Effector memory CD4-positive, alpha-beta T cell (primary cell): ENCODE results near the gene RBPJL.
A peak's percentile ranks its signal among the peaks of the same experiment; 100 is the strongest.
"Not testable (repeated sequence)": the region's sequence is repeated elsewhere in the genome, so short reads cannot be mapped to it uniquely, and the experiment has no call there.

Source experiments
- DNase-seq, 3 donors: peaks; one replicate each; pipeline ENCODE4 v3.0.0-alpha.2; 2020
- H3K27ac ChIP-seq: 2 replicates; pipeline ENCODE4 v1.7.0; 2013; ENCODE audit warnings: mild to moderate bottlenecking, low read length, moderate library complexity; ENCODE audit not compliant: insufficient read depth, poor library complexity, severe bottlenecking
- H3K27me3 ChIP-seq: replicated peaks from 2 replicates; pipeline ENCODE4 v1.7.0; 2013; ENCODE audit warnings: mild to moderate bottlenecking, low read length; ENCODE audit not compliant: insufficient read depth, control insufficient read depth, poor library complexity, severe bottlenecking
- H3K36me3 ChIP-seq: 2 replicates; pipeline ENCODE4 v1.7.0; 2013; ENCODE audit warnings: mild to moderate bottlenecking, low read length, moderate library complexity; ENCODE audit not compliant: control insufficient read depth, insufficient read depth
- H3K4me1 ChIP-seq: 2 replicates; pipeline ENCODE4 v1.7.0; 2013; ENCODE audit warnings: low read length, mild to moderate bottlenecking; ENCODE audit not compliant: control insufficient read depth, insufficient read depth, poor library complexity, severe bottlenecking
- H3K4me3 ChIP-seq: 2 replicates; pipeline ENCODE4 v1.7.0; 2013; ENCODE audit warnings: low read length, low read depth, mild to moderate bottlenecking; ENCODE audit not compliant: insufficient read depth, poor library complexity, severe bottlenecking
- H3K9me3 ChIP-seq: 2 replicates; pipeline ENCODE4 v1.7.0; 2013; ENCODE audit warnings: mild to moderate bottlenecking, low read length, moderate library complexity; ENCODE audit not compliant: control insufficient read depth

The RBPJL gene

DNA sequence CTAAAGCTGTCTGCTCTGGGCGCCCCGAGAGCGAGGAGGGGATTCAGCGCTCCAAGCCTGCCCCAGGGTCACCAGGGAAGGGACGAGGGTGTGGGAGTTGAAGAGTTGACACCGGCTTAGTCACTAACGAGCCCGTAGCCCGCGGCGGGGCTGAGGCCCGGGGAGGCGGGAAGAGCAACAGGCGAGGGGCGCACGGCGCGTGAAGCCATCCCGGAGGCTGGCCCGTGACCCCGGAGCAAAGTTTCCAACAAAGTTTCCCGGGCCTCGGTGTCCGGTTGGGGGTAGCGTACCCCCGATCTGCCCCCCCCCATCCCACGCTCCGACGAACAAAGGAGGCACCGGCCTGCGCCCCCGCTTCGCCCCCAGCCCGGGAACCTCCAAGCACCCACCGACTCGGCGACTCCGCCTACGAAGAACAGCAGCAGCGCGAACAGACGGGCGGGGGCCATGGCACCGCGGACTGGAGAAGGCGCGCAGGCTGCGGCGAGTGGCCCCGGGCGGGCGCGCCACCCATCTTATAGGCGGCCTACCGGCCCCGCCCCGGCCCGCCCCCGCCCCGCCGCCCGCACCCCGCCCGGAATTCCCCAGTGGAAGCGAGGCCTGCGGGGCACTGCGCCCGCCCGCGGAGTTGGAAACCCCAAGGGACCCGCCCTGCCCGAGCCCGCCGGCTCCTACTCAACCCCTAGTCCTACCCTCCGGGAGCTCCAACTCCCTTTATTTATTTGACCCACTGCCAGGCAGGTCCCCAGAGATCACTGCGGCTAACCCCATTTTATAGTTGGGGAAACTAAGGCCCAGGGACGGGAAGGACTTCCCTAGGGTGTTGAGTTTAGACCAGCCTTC lies 41.5 kb downstream of the RBPJL start, which contains the start of gene SDC4:
Gene SDC4 (minus strand): TSS at position 489 of the 843 bp plus-strand sequence. CDS start 40 bp downstream, at position 449.
- peak within 1 kb of the TSS; percentile 76 for H3K4me3 ChIP-seq
- DNase-seq, result peak; percentile 56 to 74 (median 70)

DNA sequence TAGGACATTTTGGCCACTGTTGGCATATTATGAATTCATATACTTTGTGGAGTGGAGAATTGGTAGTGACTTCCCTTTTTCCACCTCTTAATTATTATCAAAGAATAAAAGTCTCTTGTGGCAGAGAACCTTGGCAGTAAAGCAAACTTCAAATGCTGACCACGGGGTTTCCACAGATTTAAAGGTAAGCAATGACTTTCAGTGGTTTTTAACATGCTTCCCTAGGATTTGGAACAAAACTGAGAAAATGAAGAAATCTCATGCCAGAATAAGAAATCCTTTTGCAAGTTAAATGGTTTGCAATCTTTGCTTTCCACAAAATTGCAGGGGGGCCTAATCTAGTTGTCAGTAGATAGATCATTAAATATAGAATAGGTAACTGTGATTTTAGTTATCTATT lies 43.6 kb downstream of the RBPJL start:
- Histone ChIP-seq H3K9me3 (no peaks in the 10 kb centered on the region), H3K27ac (no peak overlapping the region), H3K4me1 (peaks cover 11% of the 10 kb centered on the region), H3K4me3 (no peak overlapping the region), H3K36me3 (no peaks in the 10 kb centered on the region), H3K27me3 (no peaks in the 10 kb centered on the region)
- no peak for DNase-seq

More for the DNA sequence above, 41.5 kb downstream of the RBPJL start, which contains the start of gene SDC4:
- Histone ChIP-seq H3K27ac (peak within 1 kb of the TSS; percentile 36), H3K9me3 (no peaks in the 10 kb centered on the region), H3K4me1 (peaks cover 14% of the 10 kb centered on the region), H3K27me3 (no peaks in the 10 kb centered on the region), H3K36me3 (no peaks in the 10 kb centered on the region)

DNA sequence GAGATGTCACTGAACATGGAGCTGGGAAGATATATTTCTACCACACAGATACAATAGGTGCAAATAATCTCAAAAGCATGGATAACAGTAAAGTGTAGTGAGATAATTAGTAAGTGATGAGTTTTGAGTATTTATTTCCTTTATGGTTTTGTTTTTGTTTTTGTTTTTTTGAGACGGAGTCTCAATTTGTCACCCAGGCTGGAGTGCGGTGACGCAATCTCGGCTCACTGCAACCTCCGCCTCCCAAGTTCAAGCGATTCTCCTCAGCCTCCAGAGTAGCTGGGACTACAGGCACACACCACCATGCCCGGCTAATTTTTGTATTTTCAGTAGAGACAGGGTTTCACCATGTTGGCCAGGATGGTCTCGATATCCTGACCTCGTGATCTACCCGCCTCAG lies 44.2 kb downstream of the RBPJL start:
- not testable (repeated sequence) for H3K9me3 ChIP-seq, DNase-seq, H3K4me3 ChIP-seq, H3K27me3 ChIP-seq, H3K36me3 ChIP-seq, H3K27ac ChIP-seq
- H3K4me1 ChIP-seq, result peaks cover 11% of the 10 kb centered on the region

DNA sequence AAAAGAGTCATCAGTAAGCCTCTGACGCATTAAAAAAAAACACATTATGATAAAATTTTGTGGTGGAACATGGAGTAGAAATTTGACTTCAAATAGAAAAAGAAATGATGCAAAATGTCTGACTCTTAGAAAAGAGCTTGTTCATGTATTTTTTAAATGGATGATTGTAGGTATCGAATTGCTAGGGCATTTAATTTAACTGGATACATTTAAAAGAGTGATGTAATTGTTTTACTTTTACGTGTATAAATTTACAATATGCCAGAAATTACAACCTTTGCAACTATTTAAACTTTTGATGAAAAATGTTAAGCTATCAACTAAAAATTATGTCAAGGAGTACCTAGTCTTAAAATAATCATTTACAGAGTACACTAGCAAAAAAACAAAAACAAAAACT lies 46.1 kb downstream of the RBPJL start:
- Histone ChIP-seq H3K4me3 (no peak overlapping the region), H3K27me3 (no peaks in the 10 kb centered on the region), H3K27ac (no peak overlapping the region), H3K4me1 (peaks cover 9% of the 10 kb centered on the region), H3K9me3 (no peaks in the 10 kb centered on the region), H3K36me3 (no peaks in the 10 kb centered on the region)
- no peak for DNase-seq

DNA sequence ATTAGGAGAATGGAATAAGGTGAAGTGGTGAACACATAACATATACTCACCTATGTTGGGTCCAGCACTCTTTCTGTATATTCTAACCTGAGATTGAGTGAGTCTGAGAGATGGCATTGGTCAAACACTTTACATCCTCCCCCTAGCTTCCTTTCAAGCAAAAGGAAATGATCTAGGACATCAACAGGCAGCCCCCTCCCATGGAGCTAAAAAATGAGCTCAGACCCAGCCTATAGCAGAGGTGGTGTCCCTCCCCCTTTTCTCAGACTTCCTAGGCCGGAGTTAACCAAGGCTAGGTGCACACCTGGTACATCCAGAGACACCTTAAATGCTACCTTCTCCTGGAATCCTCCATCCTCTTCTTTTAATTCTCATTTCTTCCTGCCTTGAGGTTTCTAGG lies 47.1 kb downstream of the RBPJL start:
- no peaks in the 10 kb centered on the region for H3K27me3 ChIP-seq
- no peaks in the 10 kb centered on the region for H3K9me3 ChIP-seq
- peaks cover 11% of the 10 kb centered on the region for H3K4me1 ChIP-seq
- DNase-seq, result no peak
- H3K27ac ChIP-seq, result no peak overlapping the region
- no peak overlapping the region for H3K4me3 ChIP-seq
- H3K36me3 ChIP-seq, result no peaks in the 10 kb centered on the region

DNA sequence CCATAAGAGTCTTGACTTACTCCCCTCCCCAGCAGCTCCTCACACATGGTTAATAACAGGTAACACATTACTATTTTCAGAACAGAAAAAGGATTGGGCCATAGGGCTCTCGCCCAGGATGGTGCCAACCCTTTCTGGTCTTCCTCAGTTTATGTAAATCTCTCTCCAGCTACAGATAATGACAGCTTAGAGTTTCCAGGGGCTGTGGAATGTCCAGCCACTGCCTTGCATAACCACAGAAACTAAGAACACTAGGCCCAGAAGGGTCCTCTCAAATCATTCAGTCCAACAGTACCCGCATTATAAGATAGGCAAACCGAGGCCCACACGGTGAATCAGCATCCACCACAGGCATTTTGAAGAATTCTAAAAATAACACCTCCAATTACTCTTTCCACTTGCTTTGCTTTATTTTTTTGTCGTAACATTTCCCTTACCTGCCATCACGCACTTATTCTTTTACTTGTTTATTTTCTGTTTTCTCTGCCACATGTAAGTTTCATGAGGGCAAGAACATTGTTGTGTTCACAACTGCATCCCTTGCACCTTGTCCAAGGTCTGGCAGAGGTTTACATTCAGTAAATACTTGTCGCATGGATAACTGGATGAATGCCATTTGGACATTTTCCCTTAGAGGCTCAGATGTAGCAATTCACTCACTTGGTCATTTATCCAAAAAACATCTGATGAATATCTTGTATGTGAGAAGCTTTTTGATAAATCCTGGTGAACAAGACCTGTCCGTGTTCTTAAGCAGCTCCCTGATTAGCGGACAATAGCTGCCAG lies 48.0 kb downstream of the RBPJL start:
- H3K36me3 ChIP-seq, result no peaks in the 10 kb centered on the region
- H3K27me3 ChIP-seq, result no peaks in the 10 kb centered on the region
- H3K4me1 ChIP-seq, result peaks cover 11% of the 10 kb centered on the region
- H3K4me3 ChIP-seq, result no peak overlapping the region
- no peaks in the 10 kb centered on the region for H3K9me3 ChIP-seq
- no peak overlapping the region for H3K27ac ChIP-seq
- DNase-seq, result no peak

DNA sequence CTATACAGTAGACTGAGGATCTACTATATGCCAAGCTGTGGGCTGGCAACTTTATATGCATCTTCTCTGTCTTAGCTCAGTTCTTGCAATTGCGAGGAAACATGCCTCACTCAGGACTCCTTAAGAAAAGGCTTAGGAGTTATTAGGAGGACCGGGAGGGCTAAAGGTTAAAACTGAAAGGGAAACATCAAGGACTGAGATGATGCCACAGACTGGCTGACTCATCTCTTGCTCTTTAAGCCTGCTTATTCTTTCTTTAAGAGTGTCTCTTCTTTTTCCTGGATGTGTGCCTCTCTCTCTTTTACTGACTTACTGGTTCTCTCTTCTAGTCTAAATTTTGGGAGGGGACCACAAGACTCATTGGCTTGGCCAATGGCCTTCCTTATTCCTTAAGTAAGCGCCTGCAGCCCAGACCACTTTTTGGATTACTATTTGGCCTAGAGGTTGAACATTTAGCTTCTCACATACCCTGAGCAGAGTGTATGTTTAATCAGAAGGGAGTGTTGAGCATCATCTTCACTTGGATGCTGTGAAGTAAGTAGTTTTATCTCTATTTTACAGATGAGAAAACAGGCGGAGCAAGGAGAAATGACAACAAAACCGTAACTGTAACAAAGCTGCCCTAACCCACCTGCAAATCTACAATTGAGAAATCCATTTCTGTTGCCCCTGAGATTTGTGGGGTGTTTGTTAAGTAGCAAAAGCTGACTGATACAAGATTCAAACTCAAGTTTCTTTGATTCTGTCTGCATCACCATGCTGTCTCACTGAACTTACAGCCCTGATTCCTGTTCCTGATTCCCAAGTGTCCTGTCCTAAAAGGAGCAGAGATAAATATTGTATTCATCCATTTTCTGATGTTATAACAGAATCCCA lies 48.8 kb downstream of the RBPJL start:
- DNase-seq, result no peak
- peaks cover 11% of the 10 kb centered on the region for H3K4me1 ChIP-seq
- no peak overlapping the region for H3K4me3 ChIP-seq
- H3K9me3 ChIP-seq, result no peaks in the 10 kb centered on the region
- H3K27me3 ChIP-seq, result no peaks in the 10 kb centered on the region
- no peaks in the 10 kb centered on the region for H3K36me3 ChIP-seq
- H3K27ac ChIP-seq, result no peak overlapping the region

DNA sequence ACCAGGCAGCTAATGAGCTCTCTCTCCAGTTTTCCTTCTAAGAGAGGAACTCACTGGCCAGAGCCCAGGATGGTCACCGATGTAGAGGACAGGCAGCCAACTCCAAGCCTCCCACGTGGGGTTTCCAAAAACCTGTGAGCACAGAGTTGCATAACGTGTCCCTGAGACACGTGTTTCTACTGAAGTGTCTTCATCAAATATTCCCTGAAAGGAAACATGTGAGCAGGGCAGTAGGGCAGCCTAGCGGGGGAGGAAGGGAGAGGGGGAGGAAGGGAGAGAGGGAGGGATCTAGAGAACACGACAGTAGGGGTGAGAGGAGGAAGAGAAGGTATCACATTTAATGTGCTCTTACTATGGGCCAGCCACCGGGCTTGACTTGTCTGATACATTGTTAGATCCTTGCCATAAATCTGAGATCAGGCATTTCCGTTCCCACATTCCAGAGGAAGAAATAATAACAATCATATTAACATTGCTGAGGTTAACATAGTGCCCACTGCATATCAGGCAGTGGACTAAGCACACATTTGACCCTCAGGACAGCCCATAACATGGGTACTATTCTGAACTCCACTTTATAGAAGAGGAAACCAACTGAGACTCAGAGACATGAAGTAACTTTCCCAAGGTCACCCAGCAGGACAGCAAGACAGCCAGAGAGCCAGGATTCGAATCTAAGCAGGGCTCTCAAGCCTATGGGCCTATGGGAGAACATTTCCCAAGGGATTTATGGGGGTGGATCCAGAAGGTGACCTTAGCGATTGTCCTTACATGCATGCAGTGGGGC lies 51.8 kb downstream of the RBPJL start:
- Histone ChIP-seq H3K9me3 (no peaks in the 10 kb centered on the region), H3K27me3 (no peaks in the 10 kb centered on the region), H3K4me3 (no peak overlapping the region), H3K36me3 (no peaks in the 10 kb centered on the region), H3K4me1 (peaks cover 12% of the 10 kb centered on the region), H3K27ac (no peak overlapping the region)
- DNase-seq, result no peak

DNA sequence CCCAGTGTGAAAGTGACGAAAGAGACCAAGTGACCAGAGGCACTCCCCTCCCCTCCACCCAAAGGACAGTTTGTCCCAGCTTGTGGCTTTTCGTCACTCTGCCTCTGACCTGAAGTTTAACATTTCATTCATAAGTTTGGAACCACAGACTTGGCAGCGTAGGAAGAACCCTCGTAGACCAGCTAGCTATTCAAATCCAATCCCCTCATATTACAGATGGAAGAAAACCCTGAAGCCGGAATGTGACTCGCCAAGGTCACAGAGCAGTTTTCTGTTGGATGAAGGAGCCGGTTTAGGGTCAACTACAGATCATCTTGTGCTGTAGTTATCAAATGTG lies 52.4 kb downstream of the RBPJL start:
- DNase-seq, result no peak
- Histone ChIP-seq H3K4me1 (peaks cover 17% of the 10 kb centered on the region), H3K4me3 (no peak overlapping the region), H3K27ac (no peak overlapping the region), H3K9me3 (no peaks in the 10 kb centered on the region), H3K36me3 (no peaks in the 10 kb centered on the region), H3K27me3 (no peaks in the 10 kb centered on the region)
